ENCODE measurements around the gene REPS1.

DNA sequence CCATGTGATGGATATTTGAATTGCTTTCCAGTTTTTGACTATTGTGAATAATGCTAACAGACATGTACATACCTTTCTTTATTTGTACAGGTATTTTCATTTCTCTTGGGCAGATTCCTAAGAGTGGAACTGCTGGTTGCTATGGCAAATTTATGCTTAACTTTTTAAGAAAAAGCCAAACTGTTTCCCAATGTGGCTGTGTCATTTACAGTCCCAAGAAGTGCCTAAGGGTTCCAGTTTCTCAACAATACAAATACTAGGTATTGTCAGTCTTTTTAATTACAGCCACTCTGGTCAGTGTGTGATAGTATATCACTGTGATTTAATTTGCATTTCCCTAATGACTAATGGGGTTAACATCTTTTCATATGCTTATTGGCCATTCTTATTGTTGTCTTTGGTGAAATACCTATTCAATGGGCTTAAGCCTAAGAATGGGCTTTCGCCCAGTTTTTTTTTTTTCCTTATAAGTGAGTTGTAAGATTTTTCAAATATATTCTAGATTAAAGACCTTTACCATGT, 10.3 kb downstream of the REPS1 start:
- TF ChIP-seq CTCF (conservative IDR thresholded peaks at IDR 0.05; ENCODE audit: low read depth, low read length) (no peak), EZH2 (IDR thresholded peaks at IDR 0.05; ENCODE audit: low read length, unreplicated experiment) (no peak), EZH2phosphoT487 (IDR thresholded peaks at IDR 0.05; ENCODE audit: borderline replicate concordance, low read length) (no peak)

All from PC-3 (cell line).